NB4 (cell line): Measurements from ENCODE around the gene LILRA5.
A peak's percentile ranks its signal among the peaks of the same experiment; 100 is the strongest.

Experiments used
- DNase-seq: peaks from one replicate; pipeline ENCODE4 v3.0.0; 2010; ENCODE audit warnings: low read depth
- H3K4me3 ChIP-seq: one replicate; pipeline ENCODE4 v1.5.1; 2011; ENCODE audit warnings: mild to moderate bottlenecking, low read depth, low read length, moderate library complexity
- CTCF ChIP-seq: IDR thresholded peaks from one replicate; pipeline ENCODE4 v1.5.1; 2012; ENCODE audit warnings: low read depth, low read length
- MYC ChIP-seq: IDR thresholded peaks from 2 replicates; pipeline ENCODE4 v1.6.1; 2011; ENCODE audit warnings: low read depth, low read length
- POLR2A ChIP-seq: IDR thresholded peaks from 2 replicates; pipeline ENCODE4 v1.6.1; 2011; ENCODE audit warnings: mild to moderate bottlenecking; ENCODE audit not compliant: insufficient read length; ENCODE audit errors: extremely low read depth
- TF ChIP-seq, protein P1 (sequence below): IDR thresholded peaks from 2 replicates; pipeline ENCODE4 v1.6.1; 2011; ENCODE audit warnings: low read depth, low read length

LILRA5 gene

DNA sequence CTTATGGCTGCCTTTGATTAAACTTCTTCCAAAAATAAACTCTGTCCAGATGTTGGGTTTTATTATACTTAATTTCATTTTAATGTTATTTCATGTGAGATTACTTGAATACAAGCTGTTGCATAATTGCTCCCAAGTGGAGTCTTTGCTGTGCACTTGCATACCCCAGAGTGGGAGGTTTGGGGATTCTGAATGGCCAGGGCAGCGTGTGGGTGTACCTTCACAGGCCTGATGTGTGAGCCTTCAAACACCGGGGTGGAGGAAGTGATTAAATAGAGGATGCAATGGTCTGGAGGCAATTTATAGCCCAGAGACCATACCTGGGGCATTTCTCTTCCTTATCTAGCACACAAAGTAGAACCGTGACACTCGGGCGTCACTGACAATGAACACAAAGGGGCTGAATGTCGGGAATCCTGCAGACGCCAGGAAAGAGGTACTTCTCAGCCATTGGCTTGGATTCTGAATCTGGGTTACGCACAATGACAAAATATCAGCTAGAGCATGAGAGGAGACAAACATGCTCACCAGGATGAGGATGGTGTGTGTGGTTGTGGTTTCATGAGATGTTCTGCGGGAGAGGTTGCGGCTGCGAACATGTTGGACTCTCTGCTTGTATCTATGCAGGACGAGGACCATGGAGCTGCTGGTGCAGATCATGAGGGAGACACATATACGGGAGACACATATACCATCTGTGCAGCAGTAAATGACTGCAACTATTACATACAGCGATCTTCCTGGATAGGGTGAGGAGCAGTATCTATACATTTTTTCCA is 7.1 kb upstream of the LILRA5 start:
- TF ChIP-seq, protein P1, sequence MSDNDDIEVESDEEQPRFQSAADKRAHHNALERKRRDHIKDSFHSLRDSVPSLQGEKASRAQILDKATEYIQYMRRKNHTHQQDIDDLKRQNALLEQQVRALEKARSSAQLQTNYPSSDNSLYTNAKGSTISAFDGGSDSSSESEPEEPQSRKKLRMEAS: no peak
- TF ChIP-seq MYC: no peak
- no peak for TF ChIP-seq POLR2A
- no peak for TF ChIP-seq CTCF
- no peak for DNase-seq

DNA sequence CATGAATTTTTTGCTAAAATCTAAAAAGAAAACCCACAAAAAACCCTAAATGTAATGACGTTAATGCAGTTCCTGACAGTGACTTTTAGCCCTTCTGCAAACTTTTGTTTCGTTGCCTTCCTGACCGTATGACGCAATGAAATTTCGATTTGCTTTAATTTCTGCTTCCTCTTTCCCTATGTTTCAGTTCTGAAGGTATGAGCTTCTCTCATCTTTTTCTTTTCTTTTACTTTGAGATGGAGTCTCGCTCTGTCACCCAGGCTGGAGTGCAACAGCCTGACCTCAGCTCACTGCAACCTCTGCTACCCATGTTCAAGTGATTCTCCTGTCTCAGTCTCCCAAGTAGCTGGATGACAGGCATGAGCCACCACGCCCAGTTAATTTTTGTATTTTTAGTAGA is 6.1 kb upstream of the LILRA5 start:
- no peak for TF ChIP-seq POLR2A
- TF ChIP-seq, protein P1: no peak
- TF ChIP-seq CTCF: no peak
- no peak for TF ChIP-seq MYC
- H3K4me3 ChIP-seq: no peak overlapping the region
- peak; percentile 53 for DNase-seq

More for the DNA sequence above, 7.1 kb upstream of the LILRA5 start:
- no peak overlapping the region for H3K4me3 ChIP-seq

- TF ChIP-seq CTCF: no peak
- no peak for TF ChIP-seq MYC
- no peak for TF ChIP-seq POLR2A
- TF ChIP-seq, protein P1: no peak
- no peak overlapping the region for H3K4me3 ChIP-seq
- DNase-seq: no peak
Measured at GRCh38 chr19:54317965-54318240, 4.9 kb upstream of the LILRA5 start.

- no peak for TF ChIP-seq CTCF
- TF ChIP-seq, protein P1: no peak
- TF ChIP-seq POLR2A: no peak
- TF ChIP-seq MYC: no peak
- no peak for DNase-seq
- no peak overlapping the region for H3K4me3 ChIP-seq
Measured at GRCh38 chr19:54317108-54317964, 4.4 kb upstream of the LILRA5 start.

- no peak for DNase-seq
- H3K4me3 ChIP-seq: no peak overlapping the region
- no peak for TF ChIP-seq POLR2A
- no peak for TF ChIP-seq CTCF
- TF ChIP-seq, protein P1: no peak
- TF ChIP-seq MYC: no peak
Measured at GRCh38 chr19:54316746-54317107, 3.8 kb upstream of the LILRA5 start.
